NCI-H510A (cell line): ENCODE data around the gene ELP5.

Experiments used
- DNase-seq: peaks from one replicate; lab custom pipeline; 2025; lab: John Stamatoyannopoulos, UW

ELP5 gene

DNA sequence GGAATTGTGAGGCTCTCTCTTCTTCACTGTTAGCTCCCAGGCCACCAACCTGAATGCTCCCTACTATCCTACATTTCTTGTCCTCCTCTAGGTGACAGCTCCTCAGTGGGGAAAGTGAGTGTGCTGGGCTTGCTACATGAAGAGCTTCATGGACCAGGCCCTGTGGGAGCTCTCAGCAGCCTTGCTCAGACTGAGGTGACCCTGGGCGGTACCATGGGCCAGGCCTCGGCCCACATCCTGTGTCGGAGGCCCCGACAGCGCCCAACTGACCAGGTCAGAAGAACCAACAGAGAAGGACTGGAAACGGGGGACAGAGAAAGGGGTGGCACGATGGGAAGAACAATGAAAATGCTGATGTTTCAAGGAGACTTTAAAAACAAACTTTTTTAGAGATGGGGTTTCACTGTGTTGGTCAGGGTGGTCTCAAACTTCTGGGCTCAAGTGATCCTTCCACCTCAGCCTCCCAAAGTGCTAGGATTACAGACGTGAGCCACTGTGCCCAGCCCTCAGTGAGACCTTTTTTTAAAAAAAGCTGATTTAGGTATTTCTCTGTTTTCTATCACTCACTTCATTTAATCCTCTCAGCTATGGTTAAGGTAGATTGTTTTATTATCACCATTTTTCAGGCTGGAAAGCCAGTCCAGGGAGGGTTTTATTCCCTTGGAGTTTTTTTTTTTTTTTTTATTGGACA lies 4.9 kb downstream of the ELP5 start:
- DNase-seq = no peak

DNA sequence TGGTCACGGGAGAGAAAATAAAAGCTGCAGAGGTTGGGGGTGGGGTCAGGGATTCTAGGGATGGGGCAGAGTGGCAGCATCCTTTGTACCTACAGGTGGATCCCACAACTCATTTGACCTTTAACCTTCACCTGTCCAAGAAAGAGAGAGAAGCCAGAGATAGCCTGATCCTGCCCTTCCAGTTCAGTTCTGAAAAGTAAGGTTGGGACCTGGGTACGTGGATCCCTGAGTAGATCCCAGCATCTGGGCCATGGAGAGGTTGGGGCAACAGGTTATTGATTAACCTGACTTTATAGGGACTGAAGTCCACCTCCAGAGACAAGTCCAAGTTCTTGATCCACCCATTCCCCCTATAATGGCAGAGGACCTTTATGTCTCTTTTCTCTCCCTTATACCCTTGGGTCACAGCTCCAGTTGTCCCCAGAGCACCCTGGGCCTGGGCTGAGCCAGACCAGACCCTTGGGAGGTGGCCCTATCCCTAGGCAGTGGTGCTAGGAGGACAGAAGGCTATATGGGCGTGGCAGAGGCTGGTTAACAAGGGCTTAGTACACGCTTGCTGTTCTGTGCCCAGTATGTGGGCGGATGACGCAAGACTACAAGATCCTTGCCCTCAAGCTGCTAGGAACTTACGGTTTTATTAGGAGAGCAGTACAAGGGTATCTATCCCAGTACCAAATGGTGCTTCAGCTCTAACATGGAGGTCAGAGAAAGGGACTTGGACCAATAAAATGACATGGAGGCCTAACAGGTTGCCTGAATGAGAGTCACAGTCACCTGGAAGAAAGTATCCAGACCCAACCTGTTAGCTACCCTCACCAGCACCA lies 6.9 kb downstream of the ELP5 start:
- DNase-seq = no peak

DNA sequence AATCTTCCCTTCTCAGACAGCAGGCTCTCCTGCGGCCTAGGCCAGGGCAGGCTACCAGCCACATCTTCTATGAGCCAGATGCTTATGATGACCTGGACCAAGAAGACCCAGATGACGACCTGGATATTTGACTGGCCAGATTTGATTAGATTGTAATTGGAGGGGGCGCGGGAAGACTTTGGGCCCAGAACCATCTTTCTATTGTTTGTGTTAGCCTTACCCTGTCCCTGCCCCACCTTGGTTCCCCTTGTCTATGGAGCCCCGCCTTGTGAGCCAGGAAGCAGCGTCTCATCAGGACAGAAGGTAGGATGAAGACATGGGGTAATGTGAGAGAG lies 7.5 kb downstream of the ELP5 start:
- no peak for DNase-seq

DNA sequence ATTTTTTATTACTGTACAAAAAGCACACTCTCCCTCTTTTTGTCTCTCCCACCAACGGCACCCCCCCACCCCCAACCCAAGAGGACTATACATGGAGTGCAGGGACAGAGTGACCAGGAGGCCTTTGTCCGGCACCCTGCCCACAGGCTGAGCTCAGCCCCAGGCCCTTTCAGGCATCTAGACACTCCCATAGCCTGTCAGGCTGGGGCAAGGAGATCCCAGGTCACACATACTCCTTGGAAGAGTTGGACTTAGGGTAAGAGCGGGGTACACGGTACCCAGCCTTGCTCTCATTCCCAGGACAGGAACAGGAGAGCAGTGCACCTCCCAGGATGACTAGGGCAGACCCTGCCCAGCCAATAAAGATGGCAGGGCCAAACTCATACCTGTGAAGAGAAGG lies 8.1 kb downstream of the ELP5 start:
- DNase-seq = no peak

DNA sequence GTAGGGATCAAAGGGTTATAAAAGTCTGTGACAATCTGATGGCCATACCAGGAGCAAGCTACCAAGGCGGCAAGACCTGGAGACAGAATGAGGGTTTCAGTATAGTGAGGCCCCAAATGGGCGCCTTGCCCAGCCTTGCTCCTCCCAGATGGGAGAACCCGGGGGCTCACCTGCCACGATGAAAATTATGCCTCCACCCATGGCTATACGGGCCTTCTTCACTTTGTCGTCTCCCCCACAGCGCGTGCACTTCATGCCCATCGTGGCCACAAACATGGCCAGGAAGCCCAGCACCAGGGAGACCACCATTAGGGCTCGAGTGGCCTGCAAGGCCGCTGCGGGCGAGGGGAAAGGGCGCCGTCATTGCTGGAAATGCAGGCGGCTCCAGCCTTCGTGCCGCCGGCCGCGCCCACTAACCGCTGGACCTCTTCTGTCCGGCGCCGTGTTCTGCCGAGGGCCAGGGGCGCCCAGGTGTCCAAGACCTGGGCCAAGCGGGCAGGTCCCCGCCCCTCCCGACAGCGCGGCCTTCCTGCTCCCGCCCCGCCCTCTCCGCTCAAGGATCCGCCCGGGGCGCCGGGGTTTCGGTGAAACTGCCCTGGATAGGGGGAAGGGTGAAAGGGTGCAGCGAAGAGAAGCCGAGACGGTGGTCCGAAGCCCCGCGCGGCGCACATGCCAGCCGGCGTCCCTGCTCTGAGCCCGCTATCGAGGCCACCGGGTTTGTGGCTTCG lies 8.8 kb downstream of the ELP5 start:
- DNase-seq = peak; percentile 73

DNA sequence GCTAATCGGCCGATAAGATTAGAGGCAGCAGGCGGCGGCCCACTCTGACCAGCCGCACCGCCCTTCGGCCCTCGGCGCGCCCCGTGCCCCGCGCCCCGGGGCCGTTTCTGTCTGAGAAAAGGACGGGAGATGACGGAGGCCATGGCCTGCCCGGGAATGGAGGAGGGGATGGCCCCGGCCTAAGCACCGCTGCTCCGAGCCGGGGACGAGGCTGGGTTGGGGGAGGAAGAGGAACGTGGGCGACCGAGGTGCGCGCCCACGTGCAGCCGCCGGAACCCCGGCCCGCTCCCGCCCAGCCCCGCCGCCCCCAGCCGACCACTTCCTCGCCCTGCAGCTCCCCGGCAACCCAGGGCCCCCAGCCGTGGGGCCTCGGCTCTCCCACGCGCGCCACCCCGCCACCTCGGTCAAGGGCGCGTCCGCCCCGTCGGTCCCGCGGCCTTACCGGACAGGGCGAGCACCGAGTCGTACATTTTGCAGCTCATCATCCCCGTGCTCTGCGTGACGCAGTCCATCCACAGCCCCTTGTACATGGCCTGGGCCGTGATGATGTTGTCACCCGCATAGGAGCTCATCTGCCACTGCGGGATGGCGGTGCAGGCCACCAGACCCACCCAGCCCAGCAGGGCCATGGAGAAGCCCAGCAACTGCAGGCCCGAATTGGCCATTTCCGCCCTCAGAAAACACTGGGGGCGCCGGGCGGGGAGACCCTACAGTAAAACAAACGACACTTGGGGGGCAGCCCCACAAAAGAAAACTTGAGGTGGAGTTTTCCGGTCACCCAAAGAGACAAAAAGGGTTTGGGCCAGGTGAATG lies 9.6 kb downstream of the ELP5 start:
- DNase-seq = no peak

DNA sequence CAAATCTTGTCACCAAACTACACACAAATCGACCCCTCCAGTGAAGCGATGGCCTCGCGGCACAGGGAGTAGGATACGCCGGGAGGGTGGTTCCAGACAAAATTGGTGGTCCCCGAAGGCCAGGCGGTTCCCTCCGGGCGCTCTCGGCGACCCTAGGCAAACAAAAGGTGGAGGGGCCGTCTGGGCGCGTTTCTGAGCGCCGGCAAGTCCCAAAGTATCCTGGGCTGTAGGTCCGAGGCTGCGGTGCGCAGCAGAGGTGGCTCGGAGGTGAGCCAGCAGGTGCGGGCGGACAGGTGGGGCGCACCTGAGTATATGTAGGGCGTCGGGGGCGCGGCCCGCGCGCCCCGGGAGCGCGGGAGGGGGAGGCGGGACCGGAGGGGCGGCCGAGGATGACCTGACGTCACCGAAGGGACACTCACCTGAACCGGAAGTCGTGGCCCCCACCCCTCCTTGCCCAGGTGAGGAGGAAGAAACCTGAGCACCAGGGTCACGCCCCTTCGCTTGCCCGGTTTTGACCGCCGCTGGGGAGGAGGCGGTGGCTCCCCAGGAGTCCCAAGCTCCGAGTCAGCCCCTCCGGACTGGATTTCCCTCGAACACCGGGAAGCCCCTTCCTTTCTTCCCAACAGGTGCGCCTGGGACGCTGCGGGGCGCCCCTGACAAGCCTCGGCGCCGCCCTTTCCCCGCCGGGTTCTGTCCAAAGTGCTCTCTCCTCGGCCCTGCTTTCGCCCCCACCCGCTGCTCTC lies 10.3 kb downstream of the ELP5 start, which contains the start of gene CLDN7:
CLDN7 (minus strand) TSS at position 287 of the 743 bp plus-strand sequence. CDS start 435 bp downstream, outside the sequence.
- peak; percentile 96 for DNase-seq

DNA sequence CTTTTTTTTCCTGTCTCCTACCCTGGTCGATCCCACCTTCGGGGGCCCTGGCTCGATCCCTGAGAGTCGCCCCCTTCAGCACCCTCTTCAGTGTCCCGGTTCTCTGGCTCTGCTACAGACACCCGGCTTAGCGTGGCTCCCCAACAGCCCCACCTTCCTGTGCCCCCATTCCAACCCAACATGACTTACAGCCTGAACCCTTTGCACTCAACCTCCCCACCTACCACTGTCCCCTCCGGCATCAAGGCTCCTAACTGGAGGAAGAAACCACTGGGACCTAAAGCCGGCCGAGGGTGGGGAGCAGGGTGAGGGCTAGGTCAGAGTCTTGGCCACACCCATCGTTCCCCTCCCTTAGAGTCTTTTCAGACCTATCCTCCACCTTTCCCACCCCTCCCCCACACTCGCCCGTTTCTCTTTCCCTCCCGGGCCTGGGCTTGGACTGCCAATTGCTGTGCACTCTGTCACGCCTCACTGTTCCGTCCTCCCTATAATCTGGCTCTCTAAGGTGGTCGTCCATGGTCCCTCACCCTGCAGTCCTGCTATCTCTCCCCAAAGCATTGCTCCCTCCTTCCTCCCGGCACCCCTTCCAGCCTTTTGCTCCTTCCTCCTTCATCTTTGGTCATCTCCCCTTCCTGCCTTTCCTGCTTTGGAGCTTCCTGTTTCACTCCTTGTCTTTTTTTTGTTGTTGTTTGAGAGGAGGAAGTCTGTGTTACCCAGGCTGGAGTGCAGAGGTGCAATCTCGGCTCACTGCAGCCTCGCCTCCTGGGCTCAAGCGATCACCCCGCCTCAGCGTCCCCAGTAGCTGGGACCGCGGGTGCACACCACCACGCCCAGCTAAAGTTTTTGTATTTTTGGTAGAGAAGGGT lies 11.2 kb downstream of the ELP5 start:
- peak; percentile 69 for DNase-seq

DNA sequence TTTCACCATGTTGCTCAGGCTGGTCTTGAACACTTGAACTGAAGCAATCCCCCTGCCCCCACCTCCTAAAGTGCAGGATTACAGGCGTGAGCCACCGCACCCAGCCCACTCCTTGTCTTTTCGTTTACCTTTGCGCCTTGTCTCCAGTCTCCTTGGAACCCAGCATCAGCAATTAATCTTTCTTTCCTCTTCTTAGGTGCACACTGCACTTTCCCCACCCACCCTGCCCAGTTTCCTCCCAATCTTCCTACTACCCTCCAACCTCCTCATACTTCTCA lies 11.7 kb downstream of the ELP5 start:
- DNase-seq = no peak

DNA sequence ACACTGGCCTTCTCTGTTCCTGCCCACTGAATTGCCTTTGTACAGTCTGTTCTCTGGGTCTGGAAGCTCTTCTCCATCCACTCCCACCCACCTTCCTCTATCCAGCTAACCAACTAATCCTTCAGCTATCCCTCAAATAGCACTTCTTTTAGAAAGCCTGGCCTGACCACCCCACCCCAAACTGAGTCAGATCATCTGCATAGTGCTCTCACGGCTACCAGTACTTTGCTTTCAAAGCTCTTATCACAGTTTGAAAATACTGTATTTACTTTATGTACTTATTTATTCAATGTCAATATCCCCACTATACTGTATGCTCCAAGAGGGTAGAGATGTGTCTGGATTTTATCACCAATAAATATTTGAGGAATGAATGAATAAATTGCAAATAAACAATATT lies 14.8 kb downstream of the ELP5 start:
- no peak for DNase-seq

DNA sequence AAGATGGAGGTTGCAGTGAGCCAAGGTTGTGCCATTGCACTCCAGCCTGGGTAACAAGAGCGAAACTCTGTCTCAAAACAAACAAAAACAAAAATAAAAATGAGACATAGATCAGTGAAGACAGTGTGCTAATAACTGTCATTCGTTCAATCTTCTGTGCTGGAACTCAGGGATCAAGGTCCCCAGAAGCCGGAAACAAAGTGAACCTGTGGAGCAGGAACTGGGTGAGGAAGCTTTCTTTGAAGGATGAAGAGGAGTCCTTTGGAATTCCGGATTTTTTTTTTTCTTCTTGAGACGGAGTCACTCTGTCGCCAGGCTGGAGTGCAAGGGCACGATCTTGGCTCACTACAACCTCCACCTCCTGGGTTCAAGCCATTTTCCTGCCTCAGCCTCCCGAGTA lies 27.4 kb downstream of the ELP5 start:
- DNase-seq = no peak

DNA sequence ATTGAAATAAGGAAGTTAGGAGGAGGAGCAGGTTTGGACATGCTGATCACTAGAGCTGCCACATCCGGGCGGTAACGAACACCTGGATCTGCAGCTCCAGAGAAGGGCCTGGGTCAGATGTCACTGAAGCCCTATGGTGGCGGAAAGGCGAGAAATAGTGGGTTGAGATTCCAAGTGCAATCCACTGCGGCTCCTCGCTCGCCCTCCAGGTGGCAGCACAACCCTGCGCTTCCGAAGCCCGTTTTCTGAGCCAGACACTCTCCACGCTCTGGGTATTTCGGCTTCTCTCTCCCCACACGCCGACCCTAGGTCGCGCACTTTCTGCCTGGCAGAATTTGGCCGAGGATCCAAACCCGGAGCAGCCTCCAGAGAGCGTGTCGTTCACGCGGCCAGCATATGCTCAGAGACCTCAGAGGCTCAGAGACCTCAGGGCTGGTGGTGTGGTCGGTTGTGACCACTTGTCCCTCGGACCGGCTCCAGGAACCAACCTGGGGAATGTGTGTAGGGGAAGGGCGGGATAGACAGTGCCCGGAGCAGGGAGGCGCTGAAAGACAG lies 28.6 kb downstream of the ELP5 start:
- DNase-seq = peak; percentile 82

DNA sequence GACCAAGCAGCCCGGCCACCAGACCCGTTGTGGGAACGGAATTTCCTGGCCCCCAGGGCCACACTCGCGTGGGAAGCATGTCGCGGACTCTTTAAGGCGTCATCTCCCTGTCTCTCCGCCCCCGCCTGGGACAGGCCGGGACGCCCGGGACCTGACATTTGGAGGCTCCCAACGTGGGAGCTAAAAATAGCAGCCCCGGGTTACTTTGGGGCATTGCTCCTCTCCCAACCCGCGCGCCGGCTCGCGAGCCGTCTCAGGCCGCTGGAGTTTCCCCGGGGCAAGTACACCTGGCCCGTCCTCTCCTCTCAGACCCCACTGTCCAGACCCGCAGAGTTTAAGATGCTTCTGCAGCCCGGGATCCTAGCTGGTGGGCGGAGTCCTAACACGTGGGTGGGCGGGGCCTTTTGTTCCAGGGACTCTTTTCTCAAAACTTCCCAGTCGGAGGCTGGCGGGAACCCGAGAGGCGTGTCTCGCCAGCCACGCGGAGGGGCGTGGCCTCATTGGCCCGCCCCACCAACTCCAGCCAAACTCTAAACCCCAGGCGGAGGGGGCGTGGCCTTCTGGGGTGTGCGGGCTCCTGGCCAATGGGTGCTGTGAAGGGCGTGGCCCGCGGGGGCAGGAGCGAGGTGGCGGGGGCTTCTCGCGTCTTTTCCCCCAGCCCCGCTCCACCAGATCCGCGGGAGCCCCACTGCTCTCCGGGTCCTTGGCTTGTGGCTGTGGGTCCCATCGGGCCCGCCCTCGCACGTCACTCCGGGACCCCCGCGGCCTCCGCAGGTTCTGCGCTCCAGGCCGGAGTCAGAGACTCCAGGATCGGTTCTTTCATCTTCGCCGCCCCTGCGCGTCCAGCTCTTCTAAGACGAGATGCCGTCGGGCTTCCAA lies 29.3 kb downstream of the ELP5 start, which contains the start of gene SLC2A4:
SLC2A4 (plus strand) TSS at position 645 of the 879 bp plus-strand sequence; CDS start at position 862, 217 bp downstream.
- peak; percentile 93 for DNase-seq

DNA sequence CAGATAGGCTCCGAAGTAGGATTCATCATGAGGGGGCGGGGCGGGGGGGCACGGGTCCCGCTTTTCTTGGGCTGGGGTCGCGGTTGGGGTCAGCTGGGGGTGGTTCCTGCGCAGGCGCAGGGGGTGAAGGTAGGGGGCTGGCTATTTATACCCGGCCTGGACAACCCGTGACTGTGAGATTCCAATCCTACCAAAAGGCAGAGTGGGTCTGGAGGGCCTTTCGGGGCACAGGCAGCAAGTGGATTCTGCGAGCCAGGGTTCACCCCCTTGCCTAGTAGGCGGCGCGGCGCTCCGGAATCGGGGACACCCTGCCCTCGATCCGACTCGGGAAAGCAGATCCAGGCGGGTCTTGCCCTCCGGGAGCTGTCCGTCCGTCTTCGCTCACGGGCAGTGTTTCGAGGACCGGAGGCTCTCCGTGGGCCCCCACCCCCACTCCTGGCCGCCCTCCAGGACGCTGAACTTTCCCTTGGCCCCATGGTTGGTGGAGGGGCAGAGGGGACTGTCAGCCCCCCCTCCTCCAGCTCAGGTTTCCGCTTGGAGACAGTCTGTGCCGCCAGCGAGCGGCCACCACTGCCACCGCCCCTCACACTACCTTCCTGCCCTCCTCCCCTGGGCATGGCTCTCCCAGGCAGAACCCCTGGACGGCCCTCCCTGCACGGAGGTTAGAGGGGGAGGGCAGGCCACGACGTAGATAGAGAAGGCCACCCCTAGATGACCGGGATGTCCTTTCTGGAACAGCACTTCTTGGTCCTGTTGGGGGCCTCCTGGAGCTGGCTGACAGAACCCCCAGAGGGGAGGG lies 30.1 kb downstream of the ELP5 start:
- DNase-seq = no peak

DNA sequence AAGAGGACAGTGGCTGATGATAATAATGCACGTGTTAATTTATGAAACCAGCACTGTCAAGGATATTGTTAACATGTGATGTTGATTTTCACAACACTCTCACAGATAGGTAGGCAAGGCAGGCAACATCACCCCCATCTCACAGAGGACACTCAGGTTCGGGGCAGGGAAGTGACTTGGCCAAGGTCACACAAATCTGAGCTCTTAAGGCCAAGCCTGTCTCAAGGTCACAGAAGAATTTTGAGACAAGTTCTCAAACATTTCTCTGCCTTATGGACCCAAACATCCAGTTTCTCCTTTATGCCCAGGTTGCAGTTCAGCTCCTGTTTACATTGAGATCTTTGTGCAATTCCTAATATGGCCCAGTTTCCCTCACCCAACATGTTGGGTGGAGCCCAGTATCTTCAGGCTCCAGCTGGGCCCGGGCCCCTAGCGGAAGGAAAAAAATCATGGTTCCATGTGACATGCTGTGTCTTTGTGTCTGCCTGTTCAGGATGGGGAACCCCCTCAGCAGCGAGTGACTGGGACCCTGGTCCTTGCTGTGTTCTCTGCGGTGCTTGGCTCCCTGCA lies 30.8 kb downstream of the ELP5 start:
- no peak for DNase-seq

DNA sequence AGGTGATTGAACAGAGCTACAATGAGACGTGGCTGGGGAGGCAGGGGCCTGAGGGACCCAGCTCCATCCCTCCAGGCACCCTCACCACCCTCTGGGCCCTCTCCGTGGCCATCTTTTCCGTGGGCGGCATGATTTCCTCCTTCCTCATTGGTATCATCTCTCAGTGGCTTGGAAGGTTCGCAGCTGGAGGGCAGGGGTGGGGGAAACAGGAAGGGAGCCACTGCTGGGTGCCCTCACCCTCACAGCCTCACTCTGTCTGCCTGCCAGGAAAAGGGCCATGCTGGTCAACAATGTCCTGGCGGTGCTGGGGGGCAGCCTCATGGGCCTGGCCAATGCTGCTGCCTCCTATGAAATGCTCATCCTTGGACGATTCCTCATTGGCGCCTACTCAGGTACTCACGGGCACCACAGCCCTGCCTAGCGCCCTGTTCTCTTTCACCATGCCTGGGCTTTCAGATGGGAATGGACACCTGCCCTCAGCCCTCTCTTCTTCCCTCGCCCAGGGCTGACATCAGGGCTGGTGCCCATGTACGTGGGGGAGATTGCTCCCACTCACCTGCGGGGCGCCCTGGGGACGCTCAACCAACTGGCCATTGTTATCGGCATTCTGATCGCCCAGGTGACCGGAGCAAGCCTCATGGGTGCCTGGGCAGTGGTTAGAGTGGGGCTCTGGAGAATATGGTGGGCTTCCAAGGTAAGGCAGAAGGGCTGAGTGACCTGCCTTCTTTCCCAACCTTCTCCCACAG lies 31.6 kb downstream of the ELP5 start:
- DNase-seq = no peak

DNA sequence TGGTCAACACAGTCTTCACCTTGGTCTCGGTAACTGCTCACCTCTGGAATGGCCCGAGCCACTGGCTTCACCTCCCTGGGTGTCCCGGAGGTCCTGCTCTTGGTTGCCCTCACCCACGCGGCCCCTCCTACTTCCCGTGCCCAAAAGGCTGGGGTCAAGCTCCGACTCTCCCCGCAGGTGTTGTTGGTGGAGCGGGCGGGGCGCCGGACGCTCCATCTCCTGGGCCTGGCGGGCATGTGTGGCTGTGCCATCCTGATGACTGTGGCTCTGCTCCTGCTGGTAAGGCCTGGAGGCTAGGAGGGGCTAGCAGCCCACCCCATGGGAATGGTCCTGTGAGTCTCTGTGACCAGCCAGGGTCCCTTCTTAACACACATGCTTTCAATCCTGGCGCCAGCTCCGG lies 32.9 kb downstream of the ELP5 start:
- DNase-seq = no peak
